ENCODE data around the gene ST8SIA4. TPM values are rescaled to one million over a fixed set of nuclear protein-coding genes. Genes with fewer than 3 reads are reported as not detected.

ST8SIA4 gene
- total RNA-seq, 1 experiment from 2014 or later: not detected

MicroRNAs encoded within 50 kb of the gene (microRNA counts, 767-probe panel; counts per million panel counts)
- not detected for microRNA hsa-miR-548p

Small RNA genes within 50 kb of the gene (microRNA-seq; reads per million reads assigned to microRNA genes)
- not detected for gene MIR548P (ENCODE audit: borderline number of aligned reads)
